ENCODE results near the gene SMS. TPM values are rescaled to one million over a fixed set of nuclear protein-coding genes. Genes with fewer than 3 reads are reported as not detected.

The SMS gene
- total RNA-seq, 6 donors from 2014 or later = 23.3 to 53.5 (median 50.2) TPM

GRCh38 chrX:21982311-21982710 is 41.8 kb downstream of the SMS start:
- no peaks in the 10 kb centered on the region for H3K4me1 ChIP-seq
- H3K27me3 ChIP-seq = no peaks in the 10 kb centered on the region
- WGBS, 2 donors = 91 to 95% methylated on average over 6 of the region's 6 CpGs
- no peak overlapping the region for H3K4me3 ChIP-seq
- no peak for DNase-seq
- TF ChIP-seq EP300 (IDR thresholded peaks at IDR 0.05) (no peak), POLR2AphosphoS5 (IDR thresholded peaks at IDR 0.05) (no peak), POLR2A (IDR thresholded peaks at IDR 0.05) (no peak)
- TF ChIP-seq, protein P1, sequence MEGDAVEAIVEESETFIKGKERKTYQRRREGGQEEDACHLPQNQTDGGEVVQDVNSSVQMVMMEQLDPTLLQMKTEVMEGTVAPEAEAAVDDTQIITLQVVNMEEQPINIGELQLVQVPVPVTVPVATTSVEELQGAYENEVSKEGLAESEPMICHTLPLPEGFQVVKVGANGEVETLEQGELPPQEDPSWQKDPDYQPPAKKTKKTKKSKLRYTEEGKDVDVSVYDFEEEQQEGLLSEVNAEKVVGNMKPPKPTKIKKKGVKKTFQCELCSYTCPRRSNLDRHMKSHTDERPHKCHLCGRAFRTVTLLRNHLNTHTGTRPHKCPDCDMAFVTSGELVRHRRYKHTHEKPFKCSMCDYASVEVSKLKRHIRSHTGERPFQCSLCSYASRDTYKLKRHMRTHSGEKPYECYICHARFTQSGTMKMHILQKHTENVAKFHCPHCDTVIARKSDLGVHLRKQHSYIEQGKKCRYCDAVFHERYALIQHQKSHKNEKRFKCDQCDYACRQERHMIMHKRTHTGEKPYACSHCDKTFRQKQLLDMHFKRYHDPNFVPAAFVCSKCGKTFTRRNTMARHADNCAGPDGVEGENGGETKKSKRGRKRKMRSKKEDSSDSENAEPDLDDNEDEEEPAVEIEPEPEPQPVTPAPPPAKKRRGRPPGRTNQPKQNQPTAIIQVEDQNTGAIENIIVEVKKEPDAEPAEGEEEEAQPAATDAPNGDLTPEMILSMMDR (IDR thresholded peaks at IDR 0.05) = no peak
- ATAC-seq (ENCODE audit: low FRiP score in 2 of 2) = no peak
- H3K9me3 ChIP-seq = no peaks in the 10 kb centered on the region
- no peak overlapping the region for H3K27ac ChIP-seq
- H3K36me3 ChIP-seq = peaks cover 0 to 14% (median 0%) of the 10 kb centered on the region in 4 donors

DNA sequence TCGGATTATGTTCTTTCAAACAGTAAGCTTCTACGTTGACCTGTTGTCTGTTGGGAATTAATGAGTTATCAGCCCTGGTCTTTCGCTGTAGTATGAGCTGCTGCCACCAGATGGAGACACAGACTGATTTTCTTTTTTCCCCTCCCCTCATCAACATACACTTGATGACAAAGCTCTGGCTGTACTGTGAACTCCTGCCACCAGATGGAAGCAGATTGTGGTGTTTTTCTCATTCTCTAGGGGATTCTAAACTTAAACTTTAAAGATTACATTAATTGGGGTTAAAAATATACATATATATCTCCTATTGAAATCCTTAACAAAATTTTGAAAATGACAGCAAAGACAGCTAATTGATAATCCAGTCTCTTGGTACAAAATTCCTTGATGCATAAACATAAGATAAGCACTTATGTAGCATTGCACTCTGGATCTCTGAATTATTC is 44.8 kb downstream of the SMS start:
- peaks cover 0 to 17% (median 0%) of the 10 kb centered on the region in 4 donors for H3K36me3 ChIP-seq
- DNase-seq (peak in 1 of 2 donors; percentile 50), ATAC-seq (ENCODE audit: low FRiP score in 2 of 2) (peak; percentile 93)
- no peaks in the 10 kb centered on the region for H3K9me3 ChIP-seq
- no peak overlapping the region for H3K27ac ChIP-seq
- no peaks in the 10 kb centered on the region for H3K27me3 ChIP-seq
- H3K4me3 ChIP-seq = no peak overlapping the region
- no peaks in the 10 kb centered on the region for H3K4me1 ChIP-seq
- TF ChIP-seq, protein P1 (IDR thresholded peaks at IDR 0.05) = peak; percentile 83 to 96 (median 87)
- no peak for TF ChIP-seq POLR2A (IDR thresholded peaks at IDR 0.05)
- WGBS, 2 donors = 3 to 13% methylated on average over 3 of the region's 3 CpGs

GRCh38 chrX:21986596-21986995 is 46.1 kb downstream of the SMS start:
- peaks cover 0 to 17% (median 0%) of the 10 kb centered on the region in 4 donors for H3K36me3 ChIP-seq
- ATAC-seq (ENCODE audit: low FRiP score in 2 of 2) (no peak), DNase-seq (no peak)
- H3K9me3 ChIP-seq = no peaks in the 10 kb centered on the region
- TF ChIP-seq, protein P1 (IDR thresholded peaks at IDR 0.05) = no peak
- TF ChIP-seq EP300 (IDR thresholded peaks at IDR 0.05) (no peak), POLR2A (IDR thresholded peaks at IDR 0.05) (no peak), POLR2AphosphoS5 (IDR thresholded peaks at IDR 0.05) (no peak)
- no peak overlapping the region for H3K27ac ChIP-seq
- H3K4me3 ChIP-seq = no peak overlapping the region
- H3K27me3 ChIP-seq = no peaks in the 10 kb centered on the region
- 45 to 75% methylated on average over 1 of the region's 1 CpG for whole genome bisulfite sequencing, 2 donors
- no peaks in the 10 kb centered on the region for H3K4me1 ChIP-seq

DNA sequence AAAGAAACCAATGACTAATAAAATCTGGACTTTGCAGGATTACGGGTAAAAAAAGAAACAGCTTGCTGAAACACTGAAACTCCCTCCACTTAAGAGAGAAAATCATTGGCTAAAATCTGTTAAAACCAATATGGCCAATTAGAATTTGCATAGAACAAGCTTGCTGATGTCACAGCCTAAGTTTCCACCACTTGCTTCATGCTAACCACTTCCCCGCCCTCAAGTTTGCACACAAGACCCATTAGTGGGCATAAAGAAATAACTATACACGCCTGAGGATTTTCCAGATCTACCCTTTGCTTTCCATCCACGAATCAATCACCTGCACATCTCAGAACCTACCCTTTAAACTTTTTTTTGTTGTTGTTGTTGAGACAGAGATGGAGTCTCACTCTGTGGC is 48.9 kb downstream of the SMS start:
- DNase-seq (no peak), ATAC-seq (ENCODE audit: low FRiP score in 2 of 2) (no peak)
- TF ChIP-seq, protein P1 (IDR thresholded peaks at IDR 0.05) = no peak
- TF ChIP-seq POLR2AphosphoS5 (IDR thresholded peaks at IDR 0.05) (no peak), POLR2A (IDR thresholded peaks at IDR 0.05) (no peak), EP300 (IDR thresholded peaks at IDR 0.05) (no peak)
- no peak overlapping the region for H3K4me3 ChIP-seq
- H3K27me3 ChIP-seq = no peaks in the 10 kb centered on the region
- H3K27ac ChIP-seq = no peak overlapping the region
- WGBS, 2 donors = 72 to 89% methylated on average over 4 of the region's 4 CpGs
- peaks cover 0 to 25% (median 0%) of the 10 kb centered on the region in 4 donors for H3K36me3 ChIP-seq
- no peaks in the 10 kb centered on the region for H3K4me1 ChIP-seq
- no peaks in the 10 kb centered on the region for H3K9me3 ChIP-seq

GRCh38 chrX:21990832-21991231 is 50.3 kb downstream of the SMS start:
- no peak for ATAC-seq (ENCODE audit: low FRiP score in 2 of 2)
- no peaks in the 10 kb centered on the region for H3K9me3 ChIP-seq
- 82 to 85% methylated on average over 8 of the region's 8 CpGs for WGBS, 2 donors
- H3K4me3 ChIP-seq = no peak overlapping the region
- no peak overlapping the region for H3K27ac ChIP-seq
- no peak for TF ChIP-seq EP300 (IDR thresholded peaks at IDR 0.05)
- no peak for TF ChIP-seq POLR2AphosphoS5 (IDR thresholded peaks at IDR 0.05)
- no peak for TF ChIP-seq POLR2A (IDR thresholded peaks at IDR 0.05)
- TF ChIP-seq, protein P1 (IDR thresholded peaks at IDR 0.05) = no peak
- peaks cover 0 to 25% (median 0%) of the 10 kb centered on the region in 4 donors for H3K36me3 ChIP-seq
- no peaks in the 10 kb centered on the region for H3K4me1 ChIP-seq
- no peaks in the 10 kb centered on the region for H3K27me3 ChIP-seq
- no peak for DNase-seq
